Jurkat, Clone E6-1 (cell line): Measurements from ENCODE around the gene CD80.
"Not testable (repeated sequence)": the region's sequence is repeated elsewhere in the genome, so short reads cannot be mapped to it uniquely, and the experiment has no call there.

Experiments used
- DNase-seq: peaks from one replicate; pipeline ENCODE4 v3.0.0-alpha.2; 2011; ENCODE audit warnings: low read depth, low spot score
- H3K4me3 ChIP-seq: 2 replicates; pipeline ENCODE4 v1.5.1; 2011; ENCODE audit warnings: mild to moderate bottlenecking, low read length, control low read depth, moderate library complexity

The CD80 gene

DNA sequence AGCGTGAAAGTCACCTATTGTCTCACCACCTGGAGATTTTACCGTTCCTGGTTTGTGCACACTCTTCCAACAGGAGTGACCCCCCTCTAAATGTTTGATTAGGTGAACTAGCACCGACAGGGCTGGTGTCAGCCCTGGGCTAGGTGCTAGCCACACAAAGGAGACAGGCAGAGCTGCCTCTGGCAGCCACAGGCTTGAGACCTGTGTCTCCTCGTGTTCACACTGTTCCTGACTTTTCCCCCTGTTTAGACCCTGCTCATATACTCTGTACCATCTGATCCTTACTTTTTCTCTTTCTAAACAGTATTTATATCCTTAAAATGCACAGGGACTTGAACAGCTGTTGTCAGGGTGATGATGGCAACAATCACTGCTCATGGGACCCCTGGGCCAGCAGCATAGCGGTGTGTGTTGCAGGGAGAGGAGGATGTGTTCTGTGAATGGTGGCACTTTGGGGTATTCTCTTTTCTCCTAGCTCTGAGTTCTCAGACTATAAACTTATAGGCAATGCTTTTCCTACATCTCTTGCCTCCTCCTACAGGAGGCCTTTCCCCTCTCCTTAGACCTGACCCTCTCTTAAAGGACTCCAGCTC is 5.5 kb downstream of the CD80 start:
- no peak for DNase-seq
- no peak overlapping the region for H3K4me3 ChIP-seq

DNA sequence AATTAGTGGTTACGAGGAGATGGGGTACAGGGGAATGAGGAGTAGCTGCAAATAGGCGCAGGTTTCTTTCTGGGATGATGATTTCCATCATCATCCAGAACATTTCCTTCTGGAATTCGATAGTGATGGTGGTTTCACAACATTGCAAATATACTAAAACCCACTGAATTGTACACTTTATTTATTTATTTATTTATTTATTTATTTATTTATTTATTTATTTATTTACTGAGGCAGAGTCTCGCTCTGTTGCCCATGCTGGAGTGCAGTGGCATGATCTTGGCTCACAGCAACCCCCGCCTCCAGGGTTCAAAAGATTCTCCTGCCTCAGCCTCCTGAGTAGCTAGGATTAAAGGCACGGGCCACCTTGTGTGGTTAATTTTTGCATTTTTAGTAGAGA is 6.5 kb downstream of the CD80 start:
- not testable (repeated sequence) for DNase-seq, H3K4me3 ChIP-seq

DNA sequence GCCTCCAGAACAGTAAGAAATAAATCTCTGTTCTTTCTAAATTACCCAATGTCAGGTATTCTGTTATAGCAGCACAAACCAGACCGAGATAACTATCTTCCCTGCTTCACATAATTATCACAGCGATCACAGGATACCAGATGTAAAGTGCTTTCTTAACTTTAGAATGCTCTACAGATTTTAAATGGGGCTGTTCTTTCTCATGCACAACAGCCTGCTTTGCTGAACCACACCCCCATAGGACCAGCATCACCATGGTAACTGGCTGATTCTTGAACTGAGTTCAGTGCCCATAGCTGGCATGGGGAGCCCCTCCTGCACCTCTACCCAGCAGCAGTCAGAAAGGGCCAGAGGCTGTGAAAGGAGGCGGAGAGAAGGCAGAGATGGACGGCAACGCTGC is 7.8 kb downstream of the CD80 start:
- H3K4me3 ChIP-seq = no peak overlapping the region
- peak; percentile 3 for DNase-seq

DNA sequence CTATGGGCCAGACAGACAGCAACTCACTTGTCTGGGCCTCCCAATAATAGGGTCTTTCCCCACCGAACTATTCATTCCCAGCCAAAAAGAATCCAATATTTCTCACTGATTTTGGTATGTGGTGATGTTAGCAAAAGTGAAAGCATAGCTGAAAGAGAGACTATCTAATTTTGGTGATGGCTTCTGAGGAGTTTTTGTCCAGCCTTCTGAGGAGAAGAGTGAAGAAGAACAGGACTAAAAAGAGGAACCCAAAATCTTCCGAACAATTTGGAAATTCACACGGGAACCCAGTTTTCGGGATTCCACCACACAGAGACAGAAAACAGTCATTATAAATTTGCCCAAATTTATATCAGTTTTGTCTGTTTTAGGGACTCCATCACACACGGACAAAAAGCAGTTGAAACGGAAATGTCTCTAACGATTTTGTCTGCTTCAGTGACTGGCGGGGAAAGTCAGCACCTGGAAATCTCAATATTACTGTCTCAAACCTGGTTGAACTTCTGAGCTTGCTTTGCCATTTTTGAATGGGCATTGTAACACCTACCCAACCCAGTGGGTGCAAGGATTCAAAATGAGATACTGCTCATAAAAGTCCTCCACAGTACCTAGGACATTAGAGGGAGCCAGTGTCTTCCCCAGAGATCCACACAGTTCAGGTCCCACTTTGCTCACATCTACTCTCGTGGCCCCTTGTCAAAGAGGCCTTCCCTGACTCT is 9.1 kb downstream of the CD80 start:
- DNase-seq = no peak
- no peak overlapping the region for H3K4me3 ChIP-seq

DNA sequence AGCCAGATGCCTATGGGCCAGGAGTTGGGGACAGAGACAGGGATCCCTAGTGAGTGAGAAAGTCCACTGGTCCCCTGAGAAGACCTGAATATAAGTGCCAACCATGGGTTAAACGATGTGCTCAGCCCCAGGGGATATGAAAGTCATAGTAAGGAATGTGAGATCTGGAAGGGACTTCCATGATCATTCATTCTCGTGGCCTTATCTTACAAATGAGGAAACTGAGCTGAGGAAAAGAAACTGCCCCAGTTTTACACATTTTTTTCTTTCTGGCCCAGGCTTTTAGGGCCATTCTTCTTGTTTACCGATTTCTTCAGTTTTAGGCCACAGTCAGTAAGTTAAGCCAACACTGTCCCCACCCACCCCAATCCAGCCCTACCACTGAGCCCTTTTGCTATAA is 11.1 kb downstream of the CD80 start:
- no peak overlapping the region for H3K4me3 ChIP-seq
- DNase-seq = no peak

DNA sequence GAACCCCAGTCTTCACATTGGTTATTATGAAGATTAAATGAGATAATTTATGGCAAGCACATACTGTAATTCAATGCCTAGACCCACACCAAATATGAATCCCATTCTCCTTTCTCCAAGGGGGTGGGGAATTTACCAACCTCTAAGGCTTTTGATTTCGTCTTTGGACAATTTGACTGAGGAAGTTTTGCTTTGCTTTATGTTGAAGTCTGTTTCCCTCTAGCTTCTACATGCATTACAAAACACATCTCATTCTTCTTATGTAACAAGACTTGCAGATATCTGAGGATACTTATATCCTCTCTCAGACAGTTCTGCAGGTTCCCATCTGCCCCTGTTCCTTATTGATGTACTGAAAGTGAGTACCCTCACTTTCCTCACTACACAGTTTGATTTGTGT is 12.2 kb downstream of the CD80 start:
- DNase-seq = no peak
- H3K4me3 ChIP-seq = no peak overlapping the region

DNA sequence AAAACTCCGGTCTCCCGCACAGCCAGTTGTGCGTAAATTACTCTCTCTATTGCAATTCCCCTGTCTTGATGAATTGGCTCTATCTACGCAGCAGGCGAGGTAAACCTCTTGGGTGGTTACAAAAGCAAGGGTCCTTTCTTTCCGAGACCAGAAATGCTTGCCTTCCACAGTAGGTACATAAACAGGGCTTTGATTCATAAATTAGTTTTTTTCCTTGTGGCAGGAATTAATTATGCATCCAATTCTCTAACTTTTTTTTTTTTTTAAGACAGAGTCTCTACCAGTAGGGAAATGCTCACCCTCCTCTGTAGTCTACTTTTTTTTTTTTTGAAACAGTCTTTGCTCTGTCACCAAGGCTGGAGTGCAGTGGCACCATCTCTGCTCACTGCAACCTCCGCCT is 16.3 kb downstream of the CD80 start:
- DNase-seq = no peak
- no peak overlapping the region for H3K4me3 ChIP-seq

DNA sequence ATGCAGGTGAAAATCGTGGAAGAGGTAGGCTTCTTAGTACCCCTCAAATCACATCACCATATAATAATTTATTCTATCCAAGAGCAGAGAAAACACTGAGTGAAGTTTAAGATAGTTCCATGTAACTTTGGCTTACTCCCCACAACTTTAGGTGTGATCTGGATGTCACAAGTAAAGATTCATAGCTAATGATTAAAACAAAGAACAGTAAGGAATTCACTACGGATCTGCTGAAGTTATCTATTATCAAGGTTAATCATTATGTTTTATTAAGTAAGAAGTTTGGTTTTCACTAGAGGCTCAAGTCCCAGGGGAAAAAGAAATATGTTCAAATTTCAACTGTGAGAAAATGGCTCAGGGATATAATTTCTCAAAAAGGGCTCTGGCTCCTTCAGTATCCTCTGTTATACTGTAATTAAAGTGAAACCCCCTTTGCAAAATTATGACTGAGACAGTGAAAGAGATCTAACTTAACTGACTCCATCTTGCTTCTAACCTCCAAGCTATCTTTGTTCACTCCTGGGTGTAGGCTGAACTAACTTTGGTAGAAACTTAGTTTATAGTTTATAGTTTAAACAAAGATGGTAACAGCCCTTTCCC is 17.1 kb downstream of the CD80 start:
- DNase-seq = no peak
- no peak overlapping the region for H3K4me3 ChIP-seq

DNA sequence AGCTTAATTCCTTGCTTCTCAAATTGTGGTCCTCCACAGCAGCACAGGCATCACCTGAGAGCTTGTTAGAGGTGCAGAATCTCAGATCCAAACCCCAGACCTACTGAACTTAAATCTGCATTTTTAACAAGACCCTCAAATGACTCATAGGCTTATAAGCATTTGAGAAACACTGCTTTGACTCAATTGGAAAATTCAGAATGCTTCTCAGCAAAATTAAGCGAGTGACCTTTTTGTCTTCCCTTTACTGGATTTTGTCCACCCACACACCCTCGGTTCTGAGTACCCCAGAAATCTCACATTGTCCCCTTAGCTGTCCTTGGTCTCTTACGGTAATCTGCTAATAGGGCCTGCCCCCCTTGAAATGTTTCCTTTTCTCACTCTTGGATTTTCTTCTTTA is 17.9 kb downstream of the CD80 start:
- H3K4me3 ChIP-seq = no peak overlapping the region
- no peak for DNase-seq

DNA sequence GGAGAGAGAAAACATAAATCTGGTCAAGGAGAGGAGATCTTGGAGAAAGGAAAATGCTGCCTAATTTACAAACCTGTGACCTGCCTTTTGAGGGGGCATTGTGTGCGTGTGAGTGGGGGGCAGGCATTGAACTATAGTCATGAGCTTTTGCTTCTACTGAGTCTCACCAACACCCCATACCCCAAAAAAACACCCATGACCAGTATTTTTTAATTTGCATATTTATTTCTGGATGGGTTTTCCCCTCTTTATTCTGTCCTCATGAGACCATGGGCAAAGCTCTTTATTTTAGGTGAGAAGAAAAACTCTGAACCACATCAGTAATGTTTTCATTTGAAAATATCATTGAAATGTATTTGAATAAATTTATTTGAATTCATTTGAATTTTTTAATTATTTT is 20.6 kb downstream of the CD80 start:
- H3K4me3 ChIP-seq = no peak overlapping the region
- DNase-seq = no peak

DNA sequence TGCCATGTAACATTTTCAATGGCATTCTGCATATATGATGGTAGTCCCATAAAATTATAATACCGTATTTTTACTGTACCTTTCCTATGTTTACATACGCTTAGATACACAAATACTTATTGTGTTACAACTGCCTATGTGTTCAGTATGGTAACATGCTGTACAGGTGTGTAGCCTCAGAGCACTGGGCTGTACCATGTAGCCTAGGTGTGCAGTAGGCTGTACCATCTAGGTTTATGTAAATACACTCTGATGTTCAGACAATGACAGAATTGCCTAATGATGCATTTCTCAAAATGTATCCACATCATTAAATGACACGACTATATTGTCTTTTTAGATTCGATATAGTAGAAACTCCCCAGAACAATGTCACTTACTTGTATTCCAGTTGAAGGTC is 22.7 kb downstream of the CD80 start:
- H3K4me3 ChIP-seq = no peak overlapping the region
- DNase-seq = no peak

DNA sequence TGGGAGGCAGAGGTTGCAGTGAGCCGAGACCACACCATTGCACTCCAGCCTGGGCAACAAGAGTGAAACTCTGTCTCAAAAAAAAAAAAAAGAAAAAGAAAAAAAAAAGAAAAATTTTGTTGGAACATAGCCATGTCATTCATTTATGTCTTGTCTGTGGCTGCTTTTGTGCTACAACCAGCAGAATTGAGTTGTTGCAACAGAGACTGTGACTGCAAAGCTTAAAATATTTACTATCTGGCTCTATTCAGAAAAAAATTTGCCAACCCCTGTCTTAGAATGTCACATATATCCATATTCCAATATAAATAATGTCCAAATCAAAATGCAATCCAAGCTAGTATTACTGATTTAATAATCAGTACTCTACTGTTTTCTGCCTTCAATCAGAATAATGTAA is 25.1 kb downstream of the CD80 start:
- DNase-seq = no peak
- H3K4me3 ChIP-seq = no peak overlapping the region

DNA sequence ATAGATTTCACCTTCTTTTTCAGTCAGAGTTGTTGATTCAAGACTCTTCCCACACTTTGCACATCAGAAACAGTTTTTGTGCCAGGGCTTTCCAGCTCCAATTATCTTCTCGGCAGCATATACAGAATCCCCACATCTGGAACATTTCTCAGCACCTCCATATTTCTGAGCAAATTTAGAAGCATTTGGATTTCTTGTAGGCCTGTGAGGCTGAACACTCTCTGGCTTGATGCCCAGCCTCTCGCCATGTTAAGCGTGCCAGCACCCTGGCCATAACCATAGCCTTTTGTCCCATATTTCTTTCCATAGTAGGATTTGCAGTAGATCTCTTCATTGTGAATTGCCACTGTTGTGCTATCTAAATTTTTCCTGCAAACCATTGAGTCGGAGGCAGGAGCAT is 28.3 kb downstream of the CD80 start:
- H3K4me3 ChIP-seq = no peak overlapping the region
- DNase-seq = no peak

DNA sequence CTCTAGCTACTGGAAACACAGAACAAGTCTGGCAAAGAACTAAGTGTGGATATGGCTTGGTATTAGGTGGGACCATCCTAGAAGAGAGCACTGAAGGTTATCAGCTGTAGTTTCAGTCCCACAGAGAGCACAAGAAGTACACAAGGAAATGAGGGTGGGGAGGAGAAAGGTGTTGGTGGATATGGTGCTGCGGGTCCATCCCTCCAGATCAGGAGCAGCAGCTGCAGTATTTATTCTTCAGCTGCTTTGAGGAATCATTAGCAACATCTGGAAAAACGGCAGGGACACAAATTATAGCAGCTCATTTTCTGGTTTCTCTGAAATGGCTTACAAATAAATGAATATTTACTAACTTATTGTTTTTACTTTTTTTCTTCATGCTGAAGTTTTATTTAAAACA is 29.0 kb downstream of the CD80 start:
- H3K4me3 ChIP-seq = no peak overlapping the region
- no peak for DNase-seq

DNA sequence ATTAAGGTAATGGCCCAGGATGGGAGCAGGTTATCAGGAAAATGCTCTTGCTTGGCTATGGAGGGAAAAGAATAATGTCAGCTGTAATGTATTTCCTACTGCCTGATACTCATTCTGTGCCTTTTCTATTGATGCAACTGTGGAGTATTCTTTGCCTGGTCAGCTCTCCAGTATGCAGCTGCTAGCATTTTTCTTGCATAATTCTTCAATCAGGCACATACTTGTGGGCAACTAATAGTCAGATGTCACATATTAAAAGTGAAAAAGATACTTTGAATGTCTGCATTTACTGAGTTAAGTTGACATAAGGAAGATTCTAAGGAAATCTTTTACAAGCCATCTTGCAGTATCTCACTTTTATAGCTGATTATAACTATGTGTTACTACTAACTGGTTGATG is 29.5 kb downstream of the CD80 start:
- H3K4me3 ChIP-seq = no peak overlapping the region
- no peak for DNase-seq

DNA sequence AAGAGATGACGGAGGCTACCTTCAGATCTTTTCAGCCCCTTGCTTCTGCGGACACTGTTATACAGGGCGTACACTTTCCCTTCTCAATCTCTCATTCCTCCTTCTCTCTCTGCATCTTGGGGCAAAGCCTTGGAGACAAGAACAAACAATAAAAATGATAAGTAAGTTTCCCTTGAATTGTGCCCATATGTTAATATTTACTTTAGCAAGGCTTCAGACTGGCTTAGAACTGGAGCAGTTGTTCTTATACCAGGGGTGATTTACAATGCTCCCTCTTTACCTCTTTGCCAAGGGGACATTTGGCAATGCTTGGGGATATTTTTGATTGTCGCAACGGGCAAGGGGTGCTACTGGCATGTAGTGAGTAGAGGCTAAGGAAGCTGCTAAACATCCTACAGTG is 31.7 kb downstream of the CD80 start:
- no peak for DNase-seq

DNA sequence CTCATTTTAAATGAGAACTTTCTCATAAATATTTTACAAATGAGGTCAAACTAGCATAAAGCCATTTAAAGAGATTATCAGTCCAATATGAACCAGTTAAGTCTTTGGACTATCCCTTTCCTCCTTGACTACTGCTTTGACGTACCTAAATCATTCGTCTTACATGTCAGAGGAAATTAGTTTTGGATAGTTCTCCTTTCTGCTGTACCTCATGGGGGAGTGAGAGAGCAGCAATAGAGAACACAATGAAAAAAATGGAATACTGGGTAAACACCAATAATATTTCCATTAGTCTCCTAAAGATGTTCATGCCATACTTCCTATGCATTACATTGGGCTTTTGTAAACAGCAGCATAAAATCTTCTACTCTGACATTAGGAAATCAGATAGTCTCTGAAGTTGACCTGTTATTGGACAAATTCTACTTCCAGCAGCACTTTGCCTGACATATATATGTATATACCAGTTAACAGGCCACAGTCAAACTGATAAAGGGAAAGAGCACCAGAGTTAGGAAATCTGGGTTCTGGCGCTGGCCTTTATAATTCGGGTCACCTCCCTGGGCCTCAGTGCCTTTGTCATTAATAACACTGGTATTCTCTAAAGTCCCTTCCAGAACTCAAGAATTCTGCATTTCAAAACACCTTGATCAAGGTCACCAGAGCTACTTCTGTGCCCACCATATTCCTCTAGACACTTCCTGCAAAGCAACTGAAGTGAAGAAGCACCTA is 34.3 kb downstream of the CD80 start:
- no peak overlapping the region for H3K4me3 ChIP-seq
- DNase-seq = no peak

More for the DNA sequence above, 31.7 kb downstream of the CD80 start:
- H3K4me3 ChIP-seq = no peak overlapping the region

DNA sequence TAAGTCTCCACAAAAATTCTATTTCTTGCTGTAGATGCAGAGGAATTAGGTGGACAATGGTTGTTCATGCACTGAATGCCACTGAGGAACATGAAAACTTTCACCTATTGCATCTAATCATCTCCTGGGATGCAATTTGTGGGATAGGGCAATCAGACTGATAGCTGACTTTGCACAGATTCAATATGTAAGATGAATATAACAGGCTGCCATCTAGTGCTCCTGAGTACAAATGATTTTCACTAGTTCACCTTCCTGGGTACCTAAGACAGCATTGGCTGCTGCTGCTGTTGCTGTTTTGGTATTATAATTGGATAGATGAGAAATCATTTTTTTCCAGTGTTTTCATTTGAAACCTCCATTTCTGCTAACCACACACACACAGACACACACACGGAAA is 41.4 kb downstream of the CD80 start:
- DNase-seq = no peak
- H3K4me3 ChIP-seq = no peak overlapping the region

DNA sequence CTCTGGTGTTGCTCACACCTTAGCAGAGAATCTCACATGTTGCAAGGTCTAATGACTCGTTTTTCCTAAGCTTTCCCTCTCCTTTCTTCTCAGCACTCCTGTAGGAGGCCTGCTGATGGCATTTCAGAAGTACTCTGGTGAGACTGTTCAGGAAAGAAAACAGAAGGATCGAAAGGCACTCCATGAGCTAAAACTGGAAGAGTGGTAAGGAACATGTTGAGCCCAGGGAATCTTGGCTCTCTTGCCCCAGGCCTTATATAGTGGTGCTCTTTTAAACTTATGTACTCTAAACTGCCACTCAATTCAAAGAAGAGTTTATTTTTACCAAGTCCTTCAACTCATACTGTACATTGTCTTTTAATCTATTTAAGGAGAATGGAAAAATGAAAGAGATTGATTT is 42.3 kb downstream of the CD80 start:
- no peak overlapping the region for H3K4me3 ChIP-seq
- DNase-seq = no peak

DNA sequence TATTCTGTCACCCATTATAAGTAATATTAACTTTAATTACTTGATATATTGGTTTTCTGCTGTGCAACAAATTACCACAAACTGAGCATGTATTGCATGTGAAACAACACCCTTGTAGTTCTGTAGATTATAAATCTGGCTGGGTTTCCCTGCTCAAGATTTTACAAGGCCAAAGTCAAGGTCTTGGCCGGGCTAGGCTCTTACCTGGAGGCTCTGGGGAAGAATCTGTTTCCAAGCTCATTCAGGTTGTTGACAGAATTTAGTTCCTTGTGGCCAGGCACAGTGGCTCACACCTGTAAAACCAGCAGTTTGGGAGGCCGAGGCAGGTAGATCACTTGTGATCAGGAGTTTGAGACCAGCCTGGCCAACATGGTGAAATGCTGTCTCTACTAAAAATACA is 44.8 kb downstream of the CD80 start:
- DNase-seq = no peak
- no peak overlapping the region for H3K4me3 ChIP-seq
